Measurements from ENCODE around the gene SACM1L.
"Not testable (repeated sequence)": the region's sequence is repeated elsewhere in the genome, so short reads cannot be mapped to it uniquely, and the experiment has no call there.

The SACM1L gene

DNA sequence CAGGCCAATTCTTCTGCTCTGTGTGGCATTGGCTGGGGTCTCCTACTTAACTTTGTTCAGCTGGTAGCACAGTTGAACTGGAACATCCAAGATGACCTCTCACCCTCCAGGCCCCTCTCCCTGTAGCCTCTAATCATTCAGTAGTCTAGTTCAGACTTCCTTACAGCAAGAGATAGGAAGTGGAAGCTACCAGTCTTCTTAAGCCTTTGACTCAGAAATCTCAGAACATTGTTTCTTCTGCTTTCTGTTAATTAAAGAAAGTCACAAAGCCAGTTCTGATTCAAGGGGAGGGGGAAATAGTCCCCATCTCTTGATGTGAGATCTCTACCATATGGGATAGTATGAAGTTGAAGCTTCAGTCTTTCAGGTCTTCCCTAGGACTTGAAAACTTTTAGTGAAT, 18.8 kb upstream of the SACM1L start:
- no peak for DNase-seq

DNA sequence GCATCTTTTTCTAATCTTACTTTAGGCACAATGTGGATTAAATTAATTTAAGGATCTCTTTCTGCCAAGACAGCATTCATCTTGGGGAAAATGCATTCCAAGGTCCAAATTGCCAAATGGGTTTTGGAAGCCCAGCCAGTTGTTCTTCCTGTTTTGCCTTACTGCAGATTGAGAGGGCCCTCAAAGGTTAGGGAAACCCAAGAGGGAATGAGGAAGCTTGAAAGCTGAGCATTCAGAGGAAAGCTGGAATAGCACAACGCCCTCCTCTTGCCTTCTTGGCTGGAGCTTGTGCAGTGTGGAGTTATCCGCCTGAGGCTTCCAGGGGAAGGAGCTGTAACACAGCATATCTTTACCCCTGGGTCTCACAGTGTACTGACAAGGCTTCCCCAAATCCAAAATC, 18.2 kb upstream of the SACM1L start:
- peak; percentile 85 for DNase-seq

DNA sequence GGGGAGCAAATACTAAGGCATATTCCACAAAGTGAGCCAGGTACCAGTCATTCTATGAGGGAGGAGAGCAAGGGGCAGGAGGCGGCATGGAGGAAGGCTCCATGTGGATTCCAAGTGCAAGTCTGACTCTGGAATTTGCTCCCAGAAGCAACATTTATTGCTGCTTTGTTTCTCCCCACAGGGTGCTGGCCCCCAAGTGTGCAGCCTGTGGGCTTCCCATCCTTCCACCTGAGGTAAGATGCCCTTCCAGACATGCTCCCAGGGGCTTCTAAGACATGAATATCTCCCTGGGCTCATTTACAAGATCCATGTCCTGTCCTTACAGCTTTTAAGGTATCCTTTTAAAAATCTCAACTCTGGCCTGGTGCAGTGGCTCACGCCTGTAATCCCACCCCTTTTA, 15.9 kb upstream of the SACM1L start:
- no peak for DNase-seq

DNA sequence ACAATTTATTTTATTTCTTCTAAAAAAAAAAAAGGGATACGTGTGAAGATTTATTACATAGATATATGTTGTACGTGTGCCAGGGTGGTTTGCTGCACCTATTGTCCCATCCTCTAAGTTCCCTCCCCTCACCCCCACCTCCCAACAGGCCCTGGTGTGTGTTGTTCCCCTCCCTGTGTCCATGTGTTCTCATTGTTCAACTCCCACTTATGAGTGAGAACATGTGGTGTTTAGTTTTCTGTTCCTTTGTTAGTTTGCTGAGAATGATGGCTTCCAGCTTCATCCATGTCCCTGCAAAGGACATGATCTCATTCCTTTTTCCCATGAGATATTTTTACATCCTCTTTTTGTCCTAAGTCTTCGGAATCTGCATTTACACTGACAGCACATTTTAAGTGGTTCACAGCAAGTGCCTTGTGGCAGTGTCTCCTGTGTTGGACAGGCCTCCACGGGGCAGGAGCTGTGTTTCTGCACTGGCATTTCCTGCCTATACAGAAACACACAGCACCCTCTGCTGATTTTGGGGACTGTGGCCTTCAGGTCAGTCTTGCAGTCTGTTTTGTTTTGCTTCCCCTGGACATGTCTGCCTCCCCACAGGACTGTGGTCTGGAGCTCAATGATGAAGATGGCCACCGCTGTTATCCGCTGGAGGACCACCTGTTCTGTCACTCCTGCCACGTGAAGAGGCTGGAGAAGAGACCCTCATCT, 12.7 kb upstream of the SACM1L start:
- DNase-seq, result no peak

DNA sequence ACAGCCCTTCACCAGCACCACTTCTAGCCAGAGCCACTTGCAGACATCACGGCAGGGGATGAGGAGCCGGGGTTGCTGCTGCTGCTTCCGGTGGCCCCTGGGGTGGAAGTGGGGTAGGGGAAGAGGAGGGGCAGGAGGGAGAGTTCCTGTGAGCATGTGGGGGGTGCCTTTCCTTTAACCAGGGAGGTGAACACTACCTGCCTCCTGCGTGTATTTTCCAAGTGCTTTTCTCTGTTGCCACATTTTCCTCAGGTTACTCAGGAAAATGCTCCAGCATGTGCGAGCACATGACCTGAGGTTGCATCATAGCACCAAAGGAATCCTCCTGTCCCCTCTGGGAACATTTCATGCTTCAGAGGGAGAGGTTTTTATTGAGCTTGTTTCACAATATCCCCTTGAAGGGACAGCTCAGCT, 12.2 kb upstream of the SACM1L start:
- no peak for DNase-seq

DNA sequence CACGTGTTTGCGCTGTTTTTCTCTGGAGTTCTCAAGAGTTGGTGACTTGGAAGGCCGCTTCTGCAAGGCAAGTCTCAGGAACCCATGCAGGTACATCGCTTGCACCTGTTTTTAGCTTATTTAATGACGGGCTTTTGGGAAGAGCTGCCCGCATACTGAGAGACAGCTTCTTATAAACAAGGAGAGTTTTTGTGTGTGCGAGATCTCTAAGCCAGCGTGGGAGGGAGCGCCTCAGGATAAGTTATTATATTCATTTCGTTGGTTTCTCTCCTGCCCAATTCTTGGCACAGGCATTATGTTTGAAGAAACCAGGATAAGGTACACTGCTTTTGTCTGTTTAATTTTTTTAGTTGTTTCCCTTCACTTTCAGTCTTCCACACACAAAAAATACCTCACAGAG, 11.4 kb upstream of the SACM1L start:
- no peak for DNase-seq

DNA sequence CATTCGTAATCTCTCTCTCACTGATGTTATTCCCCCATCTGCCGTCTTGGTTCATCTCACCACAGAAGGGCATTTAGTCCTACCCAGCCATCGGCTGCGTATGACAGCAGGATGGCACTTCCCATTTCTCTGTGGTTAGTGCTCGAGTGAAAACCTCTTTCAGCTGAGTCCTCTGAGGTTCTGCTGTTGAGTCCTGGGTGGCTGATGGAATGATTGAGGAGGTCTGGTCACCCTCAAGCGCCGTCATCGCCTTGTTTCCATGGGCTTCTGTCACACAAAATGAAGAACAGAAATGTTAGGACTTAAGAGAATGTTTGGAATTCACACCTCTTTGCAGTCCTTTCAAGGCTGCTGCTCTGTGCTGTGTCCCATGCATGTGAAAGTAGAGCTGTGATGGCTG, 9.4 kb upstream of the SACM1L start:
- no peak for DNase-seq

DNA sequence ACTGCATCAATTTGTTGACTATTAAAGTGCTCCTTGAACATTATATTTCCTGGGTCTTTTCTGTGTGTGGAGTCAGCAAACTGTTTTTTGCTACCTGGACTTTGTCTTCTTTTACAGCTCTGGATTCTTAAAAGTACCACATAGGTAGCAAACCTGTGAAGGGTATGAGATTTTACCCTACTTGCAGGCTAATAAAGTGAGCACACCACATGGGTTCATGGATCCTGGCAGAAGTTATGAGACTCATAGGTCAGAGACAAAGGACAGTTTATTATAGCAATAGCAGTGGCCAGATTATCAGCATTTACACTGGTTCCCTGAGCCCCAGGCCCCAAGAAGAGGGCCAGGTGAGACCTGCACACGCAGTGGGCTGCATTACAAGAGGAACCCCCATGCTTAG, 8.0 kb upstream of the SACM1L start:
- DNase-seq, result no peak

DNA sequence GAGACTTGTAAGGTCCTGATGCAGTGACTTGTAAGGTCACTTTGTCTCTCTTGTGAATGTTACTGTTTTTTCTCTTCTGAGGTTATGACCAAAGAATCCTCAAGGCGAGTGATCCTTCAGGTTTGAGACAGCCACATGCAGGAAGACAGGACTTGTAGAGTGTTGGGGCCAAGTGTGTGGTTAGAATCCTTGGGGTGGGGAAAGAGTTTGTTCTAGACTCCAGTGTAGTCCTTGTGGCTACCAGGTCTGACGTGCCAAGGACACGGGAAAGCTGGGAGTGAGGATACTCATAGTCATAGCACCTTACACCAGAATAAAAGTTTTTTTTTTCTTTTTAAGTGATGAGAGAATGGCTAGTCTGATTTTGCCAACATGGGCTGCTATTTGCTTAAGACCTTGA, 7.3 kb upstream of the SACM1L start:
- no peak for DNase-seq

DNA sequence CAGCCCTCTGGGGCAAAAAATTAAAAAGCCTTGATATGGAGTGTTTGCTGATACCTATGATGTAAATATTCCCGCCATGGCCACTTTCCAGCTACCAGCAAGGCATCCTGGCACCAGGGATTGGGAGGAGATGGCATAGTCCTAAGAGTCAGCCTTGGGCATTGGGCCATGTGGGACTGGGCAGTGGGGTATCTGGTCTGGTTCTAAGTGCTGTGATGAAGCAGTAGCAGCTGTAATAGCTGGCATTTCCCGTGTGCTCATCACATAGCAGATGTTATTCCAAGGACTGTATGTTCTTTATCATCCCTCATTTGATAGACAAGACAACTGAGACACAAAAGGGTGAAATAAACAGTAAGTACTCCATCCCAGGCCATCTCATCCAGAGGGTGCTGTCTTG, 6.9 kb upstream of the SACM1L start:
- DNase-seq, result no peak

DNA sequence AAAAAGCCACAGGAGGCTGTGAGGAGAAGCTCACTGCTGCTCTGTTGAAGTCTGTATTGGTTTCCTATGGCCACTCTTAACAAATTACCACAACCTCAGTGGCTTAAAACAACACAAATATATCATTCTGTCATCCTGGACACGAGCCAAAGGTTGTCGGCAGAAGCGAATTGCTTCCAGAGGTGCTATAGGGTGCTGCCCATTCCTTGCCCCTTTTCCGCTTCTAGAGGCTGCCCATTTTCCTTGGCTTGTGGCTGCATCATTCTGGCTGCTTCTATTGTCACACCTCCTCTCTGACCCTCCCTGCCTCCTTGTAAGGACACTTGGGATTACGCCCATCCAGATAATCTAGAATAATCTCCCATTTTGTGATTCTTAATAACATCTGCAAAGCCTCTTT, 6.4 kb upstream of the SACM1L start:
- no peak for DNase-seq

DNA sequence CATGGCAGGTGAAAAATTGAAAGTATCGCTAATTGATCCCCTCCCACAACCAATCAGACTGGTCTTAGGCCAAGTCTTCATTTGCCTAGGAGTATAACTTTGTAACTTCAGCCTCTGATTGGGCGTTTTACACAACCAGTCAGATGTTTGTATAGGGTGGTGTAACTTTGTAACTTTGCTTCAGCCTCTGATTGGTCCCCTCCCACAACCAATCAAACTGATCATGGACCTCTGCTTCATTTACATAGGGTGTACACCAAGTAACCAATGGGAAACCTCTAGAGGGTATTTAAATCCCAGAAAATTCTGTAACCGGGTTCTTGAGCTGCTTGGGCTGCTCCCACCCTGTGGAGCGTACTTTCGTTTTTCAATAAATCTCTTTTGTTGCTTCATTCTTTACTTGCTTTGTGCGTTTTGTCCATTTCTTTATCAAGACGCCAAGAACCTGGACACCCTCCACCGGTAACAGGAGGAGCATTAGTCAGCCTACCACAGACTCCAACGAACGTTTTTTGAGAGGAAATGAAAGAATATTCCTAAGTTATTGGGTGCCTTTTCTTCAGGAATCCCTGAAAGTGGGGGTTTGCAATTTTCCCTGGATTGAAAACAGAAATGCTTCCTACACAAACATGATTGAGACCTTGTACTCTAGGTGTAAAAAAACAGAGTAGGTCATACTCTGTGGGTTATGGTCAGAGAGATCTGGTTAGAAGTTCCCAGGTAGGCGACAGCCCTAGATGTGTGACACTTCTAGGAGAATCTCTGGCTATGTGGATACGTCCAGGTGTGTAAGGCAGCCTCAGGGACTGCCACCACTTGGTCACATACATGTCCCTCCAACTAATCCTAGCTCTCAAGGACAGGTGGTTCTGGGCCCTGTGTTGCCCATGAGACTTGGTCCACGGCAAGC, 5.5 kb upstream of the SACM1L start:
- DNase-seq, result no peak

DNA sequence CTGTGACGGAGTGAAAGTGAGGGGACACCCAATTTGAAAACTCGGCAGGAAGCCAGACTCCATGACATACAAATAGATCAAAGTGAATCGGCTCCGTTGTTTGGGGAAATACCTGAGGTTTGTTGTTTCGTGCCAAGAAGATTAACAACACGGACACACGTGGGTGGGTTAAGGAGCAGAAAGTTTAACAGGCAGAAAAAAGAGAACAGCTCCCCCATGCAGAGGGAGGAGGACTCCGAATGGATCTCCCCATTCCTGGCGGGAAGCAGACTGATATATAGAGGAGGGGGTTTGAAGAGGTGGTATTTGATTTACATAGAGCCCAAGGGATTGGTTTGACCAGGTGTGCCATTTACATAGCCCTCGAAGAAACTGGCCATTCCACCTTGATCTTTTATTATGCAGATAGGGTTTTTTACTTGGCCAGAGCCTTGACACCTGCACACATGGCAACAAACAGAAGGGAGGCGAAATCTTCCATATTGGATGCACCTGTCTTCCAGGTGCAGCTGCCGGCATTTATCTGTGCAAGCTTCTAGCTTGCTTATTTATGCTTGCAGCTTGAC, 4.8 kb upstream of the SACM1L start:
- DNase-seq, result no peak

DNA sequence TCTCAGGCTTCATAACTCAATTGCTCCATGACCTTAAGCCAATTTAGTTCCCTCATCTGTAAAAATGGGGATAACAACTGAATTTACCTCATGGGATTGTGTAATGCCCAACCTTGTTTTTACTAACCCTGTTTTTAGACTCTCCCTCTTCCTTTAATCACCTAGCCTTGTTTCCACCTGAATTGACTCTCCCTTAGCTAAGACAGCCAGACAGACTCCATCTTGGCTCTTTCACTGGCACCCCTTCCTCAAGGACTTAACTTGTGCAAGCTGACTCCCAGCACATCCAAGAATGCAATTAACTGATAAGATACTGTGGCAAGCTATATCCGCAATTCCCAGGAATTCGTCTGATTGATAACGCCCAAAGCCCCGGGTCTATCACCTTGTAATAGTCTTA, 3.5 kb upstream of the SACM1L start:
- not testable (repeated sequence) for DNase-seq

DNA sequence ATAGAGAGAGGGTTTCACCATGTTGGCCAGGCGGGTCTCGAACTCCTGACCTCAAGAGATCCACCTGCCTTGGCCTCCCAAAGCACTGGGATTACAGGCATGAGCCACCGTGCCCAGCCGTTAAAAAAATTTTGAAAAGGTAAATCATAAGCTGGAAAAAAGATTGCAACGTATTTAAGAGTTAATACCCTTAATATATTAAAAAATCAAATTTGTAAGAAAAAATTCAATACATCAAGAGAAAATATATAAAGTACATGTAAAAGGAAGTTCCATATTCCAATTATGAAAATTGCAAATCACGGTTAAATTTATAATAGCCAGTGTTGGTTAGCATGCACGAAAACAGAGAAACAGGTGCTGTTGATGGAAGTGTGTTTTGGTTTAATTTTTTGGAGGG, 2.3 kb upstream of the SACM1L start:
- no peak for DNase-seq

DNA sequence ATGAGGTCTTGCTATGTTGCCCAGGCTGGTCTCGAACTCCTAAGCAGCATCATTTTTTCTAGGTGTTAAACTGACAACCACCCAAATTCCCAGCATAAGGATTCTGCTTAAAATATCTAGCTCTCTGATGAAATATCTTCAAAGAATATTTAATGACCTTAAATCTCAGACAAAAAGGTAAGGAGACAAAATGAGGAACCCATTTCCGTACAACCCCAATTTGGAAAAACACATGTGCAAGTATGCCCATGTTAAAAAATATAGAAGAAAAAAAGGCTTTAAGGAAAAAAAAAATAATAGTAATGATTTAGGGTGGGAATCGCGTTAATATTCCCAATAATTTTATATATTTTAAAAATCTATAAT, 1.4 kb upstream of the SACM1L start:
- DNase-seq, result no peak

DNA sequence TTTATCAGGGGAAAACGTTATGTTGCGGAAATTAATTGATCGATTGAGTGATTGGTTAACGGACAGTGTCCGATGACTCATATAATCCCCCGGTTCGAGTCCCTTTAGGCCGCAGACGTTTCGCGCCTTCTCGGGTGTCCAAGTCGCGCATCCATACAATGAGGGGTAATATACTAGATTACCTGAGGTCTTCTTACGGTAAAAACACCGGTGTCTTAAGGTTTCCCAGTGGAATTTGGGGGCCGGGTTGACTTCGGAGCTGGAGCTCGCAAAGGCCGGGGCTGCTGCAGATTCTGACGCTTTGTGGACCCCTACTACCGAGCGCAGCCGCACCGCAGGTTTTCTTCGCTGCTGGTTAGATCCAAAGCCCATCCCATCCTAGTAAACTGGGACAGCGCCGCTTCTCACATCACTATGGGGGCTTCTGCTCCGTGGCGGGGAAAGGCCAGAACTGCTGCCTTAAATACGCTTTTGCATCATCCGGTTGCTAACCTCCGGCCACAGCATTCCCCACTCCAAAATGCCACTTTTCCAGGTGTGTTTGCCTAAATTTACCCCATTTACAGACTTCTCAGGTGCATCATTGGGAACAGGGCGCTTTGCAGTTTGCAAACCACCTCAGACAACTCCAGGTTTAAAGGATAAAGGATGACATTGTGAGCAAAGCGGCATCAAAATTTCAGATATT, 858 bp upstream of the SACM1L start:
- DNase-seq, result peak; percentile 63

DNA sequence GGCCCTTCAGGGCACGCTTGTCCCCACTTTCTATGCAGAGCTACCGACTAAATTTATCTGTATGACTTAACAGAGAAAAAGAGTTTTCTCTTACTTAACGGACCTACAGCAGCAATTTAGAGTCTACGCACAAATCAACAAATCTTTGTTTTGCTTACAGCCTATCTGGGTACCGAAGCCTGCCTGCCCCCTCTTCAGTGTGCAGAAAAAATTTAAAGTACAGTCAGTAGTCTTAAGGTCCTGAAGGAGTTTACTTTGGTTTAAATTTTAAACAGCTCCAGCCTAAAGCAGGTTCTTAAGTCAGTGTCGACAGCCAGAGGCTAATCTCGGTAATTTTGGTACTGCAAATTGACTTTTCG, 570 bp downstream of the SACM1L start:
- DNase-seq, result no peak

DNA sequence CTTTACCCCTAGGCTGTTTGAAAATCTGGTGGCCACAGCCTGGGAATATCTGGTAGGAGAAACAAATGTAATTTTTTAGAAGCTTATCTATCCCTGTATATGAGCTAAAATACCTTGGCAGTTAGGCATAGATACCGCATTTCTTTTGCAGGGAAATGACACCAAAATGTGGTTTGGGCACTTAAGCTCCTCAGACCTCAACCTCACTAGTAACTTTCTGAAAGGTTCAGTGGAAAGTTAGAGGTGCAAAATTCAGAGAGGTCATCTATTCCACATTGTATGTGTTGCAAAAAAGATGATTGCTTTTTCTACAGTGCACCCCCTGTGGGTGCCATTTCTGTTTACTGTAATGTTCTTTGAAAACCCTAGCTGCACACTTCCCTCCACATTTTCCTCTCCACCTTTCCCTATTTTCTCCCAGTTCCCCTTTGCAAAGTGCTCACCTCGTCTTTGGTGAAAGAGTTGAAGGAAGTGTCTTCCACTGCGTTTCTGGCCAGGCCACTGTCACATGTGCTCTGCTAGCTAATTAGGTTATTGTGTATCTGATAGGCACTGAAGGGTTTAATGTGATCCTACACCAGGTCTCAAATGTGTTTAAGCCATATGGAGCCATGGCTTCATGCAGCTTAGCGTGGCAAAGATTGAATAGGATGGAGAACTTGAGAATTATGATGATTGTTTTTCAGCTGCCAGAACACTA, 1.3 kb downstream of the SACM1L start:
- DNase-seq, result no peak

DNA sequence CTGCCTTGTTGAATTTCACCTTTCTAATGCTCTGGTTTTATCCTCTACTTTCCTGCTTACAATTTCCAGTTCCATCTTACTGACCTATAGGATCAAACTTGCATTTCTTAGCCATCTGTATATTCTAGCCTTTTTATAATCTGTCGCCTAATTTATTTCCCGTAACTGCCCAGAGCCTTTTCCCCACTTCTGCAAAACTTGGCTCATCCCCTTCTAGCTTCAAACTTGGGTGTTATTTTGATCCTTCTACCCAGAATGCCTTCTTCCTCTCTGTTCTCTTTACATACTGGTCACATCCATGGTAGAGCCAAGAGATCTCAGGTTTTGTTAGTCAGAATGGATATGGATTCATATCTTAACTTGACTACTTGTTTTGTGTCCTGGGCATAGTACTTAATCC, 2.6 kb downstream of the SACM1L start:
- DNase-seq, result no peak

DNA sequence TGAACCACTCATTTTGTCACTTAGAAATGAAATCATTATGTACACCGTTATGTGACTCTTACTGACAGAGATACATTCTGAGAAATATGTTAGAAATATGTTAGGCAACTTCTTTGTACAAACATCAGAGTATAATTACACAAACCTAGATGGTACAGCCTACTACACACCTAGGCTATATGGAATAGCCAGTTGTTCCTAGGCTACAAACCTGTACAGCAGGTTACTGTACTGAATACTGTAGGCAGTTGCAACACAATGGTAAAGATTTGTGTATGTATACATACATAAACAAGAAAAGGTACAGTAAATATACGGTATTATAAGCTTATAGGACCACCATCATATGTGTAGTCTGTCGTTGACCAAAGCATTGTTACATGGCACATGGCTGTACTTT, 3.7 kb downstream of the SACM1L start:
- DNase-seq, result no peak

DNA sequence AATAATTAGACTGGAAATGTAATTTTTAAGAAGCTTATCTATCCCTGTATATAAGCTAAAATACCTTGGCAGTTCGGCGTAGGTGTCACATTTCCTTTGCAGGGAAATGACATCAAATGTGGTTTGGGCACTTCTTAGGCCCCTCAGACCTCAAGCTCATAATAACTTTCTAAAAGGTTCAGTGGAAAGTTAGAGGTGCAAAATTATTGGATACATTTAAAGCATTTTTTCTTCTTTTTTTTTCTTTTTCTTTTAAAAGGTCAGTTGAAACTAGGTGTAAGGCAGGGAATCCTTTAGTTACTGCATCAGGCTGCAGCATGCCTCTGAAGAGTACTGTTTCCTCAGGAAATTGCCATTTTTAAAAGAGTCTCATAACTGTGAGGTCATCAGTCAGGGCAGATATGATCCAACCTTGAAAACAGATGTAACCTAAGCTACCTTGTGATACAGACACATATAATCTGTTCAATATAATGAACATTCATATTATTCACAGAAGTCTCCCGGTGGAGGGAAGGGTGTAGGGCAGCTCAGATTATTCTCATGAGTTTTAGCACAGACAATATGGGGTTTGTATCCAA, 4.8 kb downstream of the SACM1L start:
- DNase-seq, result no peak

DNA sequence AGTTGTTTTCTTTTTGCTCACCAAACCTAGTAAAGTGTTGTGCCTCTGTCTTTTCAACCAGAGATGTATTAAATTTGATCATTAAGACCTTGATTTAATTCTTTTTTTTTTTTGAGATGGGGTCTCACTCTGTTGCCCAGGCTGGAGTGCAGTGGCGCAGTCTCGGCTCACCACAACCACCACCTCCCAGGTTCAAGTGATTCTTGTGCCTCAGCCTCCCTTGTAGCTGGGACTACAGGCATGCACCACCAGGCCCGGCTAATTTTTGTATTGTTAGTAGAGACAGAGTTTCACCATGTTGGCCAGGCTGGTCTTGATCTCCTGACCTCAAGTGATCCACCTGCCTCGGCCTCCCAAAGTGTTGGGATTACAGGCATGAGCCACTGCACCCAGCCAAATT, 6.0 kb downstream of the SACM1L start:
- not testable (repeated sequence) for DNase-seq
